Neuronal stem cell (in vitro differentiated cells): Measurements from ENCODE around the gene ACYP2.
A peak's percentile ranks its signal among the peaks of the same experiment; 100 is the strongest.

Experiments
- DNase-seq: peaks from one replicate; pipeline ENCODE4 v3.0.0-alpha.2; 2013; ENCODE audit warnings: low spot score
- H2AFZ ChIP-seq: one replicate; pipeline ENCODE4 v1.6.1; 2013; ENCODE audit warnings: mild to moderate bottlenecking, low read length, inconsistent platforms
- H2AK5ac ChIP-seq: 2 replicates; pipeline ENCODE4 v1.6.1; 2013; ENCODE audit warnings: low read depth, mild to moderate bottlenecking, inconsistent platforms, low read length, moderate library complexity, mixed read lengths
- H2BK120ac ChIP-seq: 2 replicates; pipeline ENCODE4 v1.6.1; 2013; ENCODE audit warnings: low read depth, mild to moderate bottlenecking, inconsistent platforms, low read length, moderate library complexity, mixed read lengths
- H2BK12ac ChIP-seq: one replicate; pipeline ENCODE4 v1.6.1; 2013; ENCODE audit warnings: low read length, inconsistent platforms
- H2BK15ac ChIP-seq: 2 replicates; pipeline ENCODE4 v1.6.1; 2013; ENCODE audit warnings: mild to moderate bottlenecking, low read length, inconsistent platforms, mixed read lengths
- H2BK5ac ChIP-seq: one replicate; pipeline ENCODE4 v1.6.1; 2013; ENCODE audit warnings: inconsistent platforms, mild to moderate bottlenecking, low read length, moderate library complexity
- H3K14ac ChIP-seq: one replicate; pipeline ENCODE4 v1.6.1; 2013; ENCODE audit warnings: low read length, inconsistent platforms
- H3K18ac ChIP-seq: 2 replicates; pipeline ENCODE4 v1.6.1; 2013; ENCODE audit warnings: low read length, inconsistent platforms
- H3K23ac ChIP-seq: 2 replicates; pipeline ENCODE4 v1.6.1; 2013; ENCODE audit warnings: low read depth, mild to moderate bottlenecking, mixed read lengths, low read length, inconsistent platforms; ENCODE audit not compliant: poor library complexity
- H3K27ac ChIP-seq: replicated peaks from 3 replicates; pipeline ENCODE4 v1.5.1; 2013; ENCODE audit warnings: low read length, inconsistent platforms
- H3K27me3 ChIP-seq, 3 experiments: 2 replicates each; pipeline ENCODE4 v1.6.1; 2013; ENCODE audit warnings: low read length in 3 of 3, mild to moderate bottlenecking in 2 of 3, inconsistent platforms in 1 of 3, low read depth in 1 of 3, mixed read lengths in 1 of 3, moderate library complexity in 1 of 3; ENCODE audit not compliant: control insufficient read depth in 3 of 3, insufficient read depth in 3 of 3
- H3K36me3 ChIP-seq, 2 donors: replicated peaks in 1 of 2; 2 replicates each; pipeline ENCODE4 v1.6.1; 2013; ENCODE audit warnings: low read length in 2 of 2; ENCODE audit not compliant: control insufficient read depth in 2 of 2, insufficient read depth in 2 of 2
- H3K4ac ChIP-seq: 2 replicates; pipeline ENCODE4 v1.6.1; 2013; ENCODE audit warnings: inconsistent platforms, mild to moderate bottlenecking, low read length, moderate library complexity
- H3K4me1 ChIP-seq, 2 donors: 1 replicate in 1 of 2; 2 replicates in 1 of 2; pipeline ENCODE4 v1.6.1; 2013; ENCODE audit warnings: low read length in 2 of 2, low read depth in 1 of 2; ENCODE audit not compliant: control insufficient read depth in 2 of 2, insufficient read depth in 1 of 2
- H3K4me2 ChIP-seq: one replicate; pipeline ENCODE4 v1.6.1; 2013; ENCODE audit warnings: mild to moderate bottlenecking, low read length, inconsistent platforms; ENCODE audit not compliant: insufficient read depth, poor library complexity, severe bottlenecking
- H3K4me3 ChIP-seq, 2 donors: 2 replicates each; pipeline ENCODE4 v1.5.1; 2013; ENCODE audit warnings: low read length in 2 of 2, mild to moderate bottlenecking in 2 of 2, inconsistent platforms in 1 of 2, moderate library complexity in 1 of 2
- H3K79me1 ChIP-seq: one replicate; pipeline ENCODE4 v1.6.1; 2013; ENCODE audit warnings: low read depth, mild to moderate bottlenecking, inconsistent platforms, low read length, moderate library complexity
- H3K9ac ChIP-seq: one replicate; pipeline ENCODE4 v1.6.1; 2013; ENCODE audit warnings: mild to moderate bottlenecking, low read depth, low read length, inconsistent platforms; ENCODE audit not compliant: poor library complexity
- H3K9me3 ChIP-seq, 2 donors: replicated peaks in 1 of 2; 2 replicates each; pipeline versions ENCODE3 to v1.6.1; 2013; ENCODE audit warnings: low read length in 2 of 2, mild to moderate bottlenecking in 2 of 2, inconsistent platforms in 1 of 2, low read depth in 1 of 2, mixed read lengths in 1 of 2, moderate library complexity in 1 of 2; ENCODE audit not compliant: control insufficient read depth in 2 of 2, insufficient read depth in 1 of 2
- H4K8ac ChIP-seq: one replicate; pipeline ENCODE4 v1.6.1; 2013; ENCODE audit warnings: low read depth, mild to moderate bottlenecking, inconsistent platforms, low read length, moderate library complexity
- H4K91ac ChIP-seq: one replicate; pipeline ENCODE4 v1.6.1; 2013; ENCODE audit warnings: low read length, low read depth, mild to moderate bottlenecking, inconsistent platforms; ENCODE audit not compliant: poor library complexity
- WGBS, 2 donors: extraction: QIAGEN DNeasy Blood & Tissue Kit; methylation state at CpG; one replicate each; pipeline ENCODE4 v1.1.7; 2013; ENCODE audit warnings: missing lambda C conversion rate in 2 of 2, mixed read lengths in 1 of 2; ENCODE audit not compliant: insufficient read length in 2 of 2, insufficient replicate concordance in 1 of 2; ENCODE audit errors: extremely low coverage in 2 of 2; 5-methylcytosine and 5-hydroxymethylcytosine counted together

Gene ACYP2

DNA sequence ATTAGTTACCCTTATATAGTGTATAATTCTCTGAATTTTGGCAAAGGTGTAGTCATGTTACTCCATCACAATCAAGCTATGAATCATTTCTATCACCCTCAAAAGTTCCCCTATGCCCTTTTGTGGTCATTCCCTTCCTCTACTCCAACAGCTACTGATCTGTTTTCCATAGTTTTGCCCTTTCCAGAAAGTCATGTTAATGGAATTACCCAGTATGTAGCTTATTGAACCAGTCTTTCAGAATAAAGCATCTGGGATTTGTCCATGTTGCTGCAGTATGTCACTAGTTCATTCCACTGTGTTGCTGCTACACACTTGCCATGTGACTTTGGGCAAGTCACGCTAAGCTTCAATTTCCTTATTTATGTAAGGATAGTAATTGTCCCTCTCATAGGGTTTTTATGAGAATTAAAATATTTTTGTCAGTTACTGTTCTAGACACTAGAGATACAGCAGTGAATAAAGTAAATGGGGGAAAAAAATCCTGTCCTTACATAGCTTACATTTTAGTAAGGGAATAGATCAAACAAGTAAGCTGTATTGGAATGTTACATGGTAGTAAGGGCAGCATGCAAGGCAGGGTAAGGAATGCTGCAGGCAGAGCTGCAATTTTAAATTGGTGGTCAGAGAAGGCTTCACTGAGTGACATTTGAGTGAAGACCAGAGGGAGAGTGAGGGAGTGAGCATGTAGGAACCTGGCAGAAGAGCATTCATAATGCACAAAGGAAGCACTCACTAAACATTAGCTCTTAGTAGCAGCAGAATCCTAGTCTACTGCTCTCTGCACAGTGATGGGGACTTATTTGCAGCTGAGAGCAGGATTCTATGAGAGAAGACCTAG, 220.9 kb downstream of the ACYP2 start:
- H3K4me2 ChIP-seq, result no peak overlapping the region
- no peak for DNase-seq
- no peaks in the 10 kb centered on the region for H3K79me1 ChIP-seq
- peaks cover 0 to 4% of the 10 kb centered on the region in 2 donors for H3K4me1 ChIP-seq
- H3K4ac ChIP-seq, result no peak overlapping the region
- no CpG with 5 or more reads among the region's 1 CpG for WGBS, 2 donors
- H3K36me3 ChIP-seq, result no peaks in the 10 kb centered on the region
- no peak overlapping the region for H2AFZ ChIP-seq
- no peak overlapping the region for H2BK5ac ChIP-seq
- H3K27ac ChIP-seq, result no peak overlapping the region
- H3K18ac ChIP-seq, result no peak overlapping the region
- H3K23ac ChIP-seq, result no peak overlapping the region
- no peak overlapping the region for H2BK12ac ChIP-seq
- no peak overlapping the region for H3K4me3 ChIP-seq
- H3K14ac ChIP-seq, result no peak overlapping the region
- H2BK15ac ChIP-seq, result no peak overlapping the region
- no peak overlapping the region for H4K8ac ChIP-seq
- no peak overlapping the region for H2BK120ac ChIP-seq
- no peaks in the 10 kb centered on the region for H3K9me3 ChIP-seq
- H3K9ac ChIP-seq, result no peak overlapping the region
- H2AK5ac ChIP-seq, result no peak overlapping the region
- H3K27me3 ChIP-seq, result no peaks in the 10 kb centered on the region
- H4K91ac ChIP-seq, result no peak overlapping the region

DNA sequence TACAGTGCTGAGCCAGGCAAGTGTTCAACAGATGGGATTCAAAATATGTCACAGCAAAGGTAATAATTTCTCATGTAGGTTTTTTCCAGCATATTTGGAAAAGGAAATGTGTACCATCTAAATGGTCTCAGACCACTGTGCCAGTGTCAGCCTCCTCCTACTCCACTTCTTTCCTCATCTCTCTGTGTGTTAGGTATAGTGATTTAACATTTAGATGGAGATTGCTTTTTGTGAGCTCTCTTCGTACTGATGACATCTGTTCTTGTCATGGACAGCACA, 221.5 kb downstream of the ACYP2 start:
- no peaks in the 10 kb centered on the region for H3K9me3 ChIP-seq
- no peaks in the 10 kb centered on the region for H3K79me1 ChIP-seq
- no peaks in the 10 kb centered on the region for H3K27me3 ChIP-seq
- WGBS, 2 donors, result no CpG with 5 or more reads among the region's 1 CpG
- H2BK5ac ChIP-seq, result no peak overlapping the region
- H4K8ac ChIP-seq, result no peak overlapping the region
- no peak overlapping the region for H2BK15ac ChIP-seq
- no peak overlapping the region for H2BK12ac ChIP-seq
- H3K4me2 ChIP-seq, result no peak overlapping the region
- H3K9ac ChIP-seq, result no peak overlapping the region
- H3K23ac ChIP-seq, result no peak overlapping the region
- H3K4me3 ChIP-seq, result no peak overlapping the region
- H3K18ac ChIP-seq, result no peak overlapping the region
- H2AK5ac ChIP-seq, result no peak overlapping the region
- no peak overlapping the region for H4K91ac ChIP-seq
- H3K4ac ChIP-seq, result no peak overlapping the region
- H3K14ac ChIP-seq, result no peak overlapping the region
- peak overlapping the region; percentile 11 for H2AFZ ChIP-seq
- H2BK120ac ChIP-seq, result no peak overlapping the region
- no peaks in the 10 kb centered on the region for H3K36me3 ChIP-seq
- peaks cover 0 to 3% of the 10 kb centered on the region in 2 donors for H3K4me1 ChIP-seq
- no peak overlapping the region for H3K27ac ChIP-seq
- no peak for DNase-seq

DNA sequence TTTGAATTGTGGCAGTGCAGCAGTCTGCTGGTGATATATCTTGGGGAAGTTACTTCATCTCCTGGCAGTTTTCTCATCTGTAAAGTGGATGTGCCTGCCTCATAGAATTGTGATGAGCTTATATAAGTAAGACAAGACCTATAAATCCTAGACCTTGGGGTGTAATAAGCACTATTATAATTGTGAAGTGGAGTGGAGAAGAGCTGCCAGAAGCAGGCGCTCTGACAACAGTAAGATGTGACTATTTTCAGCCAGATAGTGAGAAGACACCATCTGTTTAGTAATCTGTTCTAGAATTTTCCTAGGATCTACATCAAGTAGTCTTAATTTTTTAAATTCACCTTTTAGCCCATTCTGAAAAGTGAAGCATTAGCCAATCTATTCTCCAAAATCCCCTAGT, 226.2 kb downstream of the ACYP2 start:
- H3K27ac ChIP-seq, result no peak overlapping the region
- no peaks in the 10 kb centered on the region for H3K36me3 ChIP-seq
- H3K4me2 ChIP-seq, result no peak overlapping the region
- H2BK120ac ChIP-seq, result no peak overlapping the region
- no peak overlapping the region for H2AK5ac ChIP-seq
- H3K27me3 ChIP-seq, result peaks cover 0 to 2% (median 0%) of the 10 kb centered on the region in 3 experiments
- H3K4me3 ChIP-seq, result no peak overlapping the region
- no peaks in the 10 kb centered on the region for H3K79me1 ChIP-seq
- no peak overlapping the region for H2BK5ac ChIP-seq
- no peak overlapping the region for H2BK15ac ChIP-seq
- H3K9ac ChIP-seq, result no peak overlapping the region
- no peak overlapping the region for H2AFZ ChIP-seq
- no peak overlapping the region for H3K14ac ChIP-seq
- no peak overlapping the region for H2BK12ac ChIP-seq
- WGBS, 2 donors, result no CpG with 5 or more reads among the region's 1 CpG
- no peak overlapping the region for H3K4ac ChIP-seq
- no peak overlapping the region for H3K23ac ChIP-seq
- DNase-seq, result no peak
- no peak overlapping the region for H3K18ac ChIP-seq
- no peaks in the 10 kb centered on the region for H3K9me3 ChIP-seq
- no peak overlapping the region for H4K8ac ChIP-seq
- no peak overlapping the region for H4K91ac ChIP-seq
- peaks cover 0 to 1% of the 10 kb centered on the region in 2 donors for H3K4me1 ChIP-seq

DNA sequence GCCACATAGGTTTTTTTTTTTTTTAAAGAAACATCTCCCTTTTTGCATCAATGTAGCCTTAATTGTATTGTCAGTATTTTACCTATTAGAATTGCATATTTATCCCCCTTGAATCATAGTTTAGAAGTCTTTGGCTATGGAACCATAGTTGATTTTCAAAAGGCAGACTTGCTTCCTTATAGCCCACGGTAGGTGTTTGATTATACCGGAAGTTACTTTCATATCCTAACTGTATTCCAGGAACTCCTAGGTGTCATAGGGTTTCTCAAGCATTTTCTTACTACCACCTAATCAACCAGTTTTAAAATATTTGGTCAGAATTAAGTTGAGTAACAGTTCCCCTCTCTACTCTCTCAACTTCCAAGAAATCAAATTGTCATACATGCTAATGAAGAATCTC, 227.2 kb downstream of the ACYP2 start:
- Histone ChIP-seq H3K23ac (no peak overlapping the region), H3K18ac (no peak overlapping the region), H2BK12ac (no peak overlapping the region), H3K14ac (no peak overlapping the region), H3K9me3 (no peaks in the 10 kb centered on the region), H3K36me3 (no peaks in the 10 kb centered on the region), H3K9ac (no peak overlapping the region), H3K4ac (no peak overlapping the region), H3K4me3 (no peak overlapping the region), H3K4me2 (no peak overlapping the region), H2AFZ (no peak overlapping the region), H3K27me3 (peaks cover 0 to 2% (median 0%) of the 10 kb centered on the region in 3 experiments), H3K4me1 (no peaks in the 10 kb centered on the region), H4K8ac (no peak overlapping the region), H3K79me1 (no peaks in the 10 kb centered on the region), H4K91ac (no peak overlapping the region), H2AK5ac (no peak overlapping the region), H2BK120ac (no peak overlapping the region), H2BK15ac (no peak overlapping the region), H3K27ac (no peak overlapping the region), H2BK5ac (no peak overlapping the region)
- no peak for DNase-seq
- WGBS, 2 donors, result no CpG with 5 or more reads among the region's 2 CpGs
